Large intestine (tissue), 3 donors: Measurements from ENCODE around the gene PLA2R1. TPM values are rescaled to one million over a fixed set of nuclear protein-coding genes. Genes with fewer than 3 reads are reported as not detected.

Experiments
- DNase-seq, 2 donors: peaks; one replicate each; pipeline versions ENCODE4 v3.0.0 to v3.0.0-alpha.2; 2013
- H3K27ac ChIP-seq: one replicate; pipeline ENCODE4 v1.5.1; 2013; ENCODE audit warnings: low read length
- H3K27me3 ChIP-seq: 2 replicates; pipeline ENCODE4 v1.6.1; 2013; ENCODE audit warnings: low read length; ENCODE audit not compliant: control insufficient read depth, insufficient read depth
- H3K36me3 ChIP-seq: 2 replicates; pipeline ENCODE4 v1.6.1; 2013; ENCODE audit warnings: low read length; ENCODE audit not compliant: control insufficient read depth, insufficient read depth
- H3K4me1 ChIP-seq: one replicate; pipeline ENCODE4 v1.6.1; 2013; ENCODE audit warnings: low read length; ENCODE audit not compliant: control insufficient read depth, insufficient read depth
- H3K4me3 ChIP-seq: one replicate; pipeline ENCODE4 v1.5.1; 2013; ENCODE audit warnings: low read length
- H3K9me3 ChIP-seq: one replicate; pipeline ENCODE4 v1.6.1; 2013; ENCODE audit warnings: mild to moderate bottlenecking, low read depth, low read length, moderate library complexity; ENCODE audit not compliant: control insufficient read depth
- WGBS: methylation state at CpG from one replicate; pipeline ENCODE4 v1.1.5; 2013; ENCODE audit warnings: low lambda C conversion rate; ENCODE audit not compliant: insufficient coverage; 5-methylcytosine and 5-hydroxymethylcytosine counted together
- polyA plus RNA-seq: library from polyadenylated mRNA; unstranded; fragments of 120-200 nt; gene quantifications from one replicate; pipeline ENCODE4 v1.2.1, GENCODE V29; 2013

PLA2R1 gene
- polyA plus RNA-seq, 1 donor: 18.4 TPM

- DNase-seq: no peak
- WGBS: 90% methylated on average over 2 of the region's 4 CpGs
- Histone ChIP-seq H3K4me3 (no peak overlapping the region), H3K27me3 (no peaks in the 10 kb centered on the region), H3K4me1 (no peaks in the 10 kb centered on the region), H3K9me3 (no peaks in the 10 kb centered on the region), H3K36me3 (peaks cover 18% of the 10 kb centered on the region), H3K27ac (no peak overlapping the region)
These were observed 101.0 kb downstream of the PLA2R1 start for GRCh38 chr2:159961451-159961850.

DNA sequence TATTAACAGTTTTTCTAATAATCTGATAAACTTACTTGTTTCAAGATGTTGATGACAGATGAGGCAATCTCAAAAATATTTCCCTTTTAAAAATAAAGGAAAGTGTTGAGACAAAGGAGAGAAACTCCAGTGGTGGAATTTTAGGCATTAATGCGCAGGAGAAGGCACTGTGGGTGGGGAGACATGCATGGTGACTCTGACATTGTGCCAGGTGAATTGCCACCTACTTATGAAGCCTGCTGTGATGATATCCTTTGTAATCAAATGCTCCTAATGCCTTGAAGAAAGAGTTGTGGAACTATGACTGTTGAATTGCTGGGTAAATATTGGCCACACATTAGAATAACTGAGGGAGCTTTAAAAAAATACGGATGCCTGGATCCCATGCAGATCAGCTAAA lies 101.4 kb downstream of the PLA2R1 start:
- H3K9me3 ChIP-seq: no peaks in the 10 kb centered on the region
- no peak overlapping the region for H3K4me3 ChIP-seq
- H3K27ac ChIP-seq: no peak overlapping the region
- WGBS: no CpG with 5 or more reads among the region's 2 CpGs
- H3K36me3 ChIP-seq: peaks cover 18% of the 10 kb centered on the region
- DNase-seq: no peak
- H3K4me1 ChIP-seq: no peaks in the 10 kb centered on the region
- H3K27me3 ChIP-seq: no peaks in the 10 kb centered on the region

DNA sequence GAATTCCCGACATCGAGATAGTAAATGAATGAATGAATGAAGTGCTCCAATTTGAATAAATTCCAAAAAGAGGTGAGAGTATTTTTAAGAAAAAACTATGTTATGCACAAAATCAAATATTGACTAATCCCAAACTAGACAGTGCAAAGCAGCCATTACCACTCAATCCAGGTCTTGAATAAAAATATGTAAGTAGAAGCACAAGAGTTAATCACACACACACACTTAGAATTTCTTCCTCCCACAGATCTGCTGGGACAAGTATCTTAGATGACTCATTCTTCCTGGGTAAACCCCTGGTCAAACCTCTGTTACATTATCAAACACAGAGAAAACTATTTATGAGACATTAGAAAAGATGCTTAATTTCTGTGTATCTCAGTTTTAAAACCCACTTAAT lies 102.0 kb downstream of the PLA2R1 start:
- WGBS: 93% methylated on average over 2 of the region's 2 CpGs
- no peaks in the 10 kb centered on the region for H3K4me1 ChIP-seq
- H3K4me3 ChIP-seq: no peak overlapping the region
- no peak overlapping the region for H3K27ac ChIP-seq
- no peaks in the 10 kb centered on the region for H3K27me3 ChIP-seq
- DNase-seq: no peak
- H3K9me3 ChIP-seq: no peaks in the 10 kb centered on the region
- H3K36me3 ChIP-seq: peaks cover 14% of the 10 kb centered on the region

DNA sequence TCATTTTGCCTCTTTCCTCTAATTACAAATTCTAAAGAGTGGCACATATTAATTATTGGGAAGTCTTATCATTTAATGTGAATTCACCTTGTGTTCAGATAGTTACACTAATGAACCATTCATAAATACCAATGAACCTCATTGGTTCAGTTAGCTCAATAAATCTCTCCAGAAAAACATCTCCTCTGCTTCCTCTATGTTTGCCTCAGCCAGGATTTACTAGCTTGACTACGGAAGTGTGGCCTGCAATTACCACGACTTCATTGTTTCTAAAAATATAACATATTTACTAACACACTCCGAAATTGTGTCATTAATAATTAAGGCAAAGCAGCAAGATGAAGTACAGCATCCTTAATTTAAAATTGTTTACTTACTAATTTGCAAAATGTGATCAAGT lies 103.3 kb downstream of the PLA2R1 start:
- no peak overlapping the region for H3K4me3 ChIP-seq
- no CpG with 5 or more reads among the region's 3 CpGs for WGBS

GRCh38 chr2:159953136-159953823 lies 109.1 kb downstream of the PLA2R1 start:
- no peaks in the 10 kb centered on the region for H3K27me3 ChIP-seq

More for the DNA sequence above, 103.3 kb downstream of the PLA2R1 start:
- Histone ChIP-seq H3K4me1 (no peaks in the 10 kb centered on the region), H3K9me3 (no peaks in the 10 kb centered on the region), H3K27me3 (no peaks in the 10 kb centered on the region), H3K36me3 (peaks cover 13% of the 10 kb centered on the region), H3K27ac (no peak overlapping the region)
- no peak for DNase-seq

DNA sequence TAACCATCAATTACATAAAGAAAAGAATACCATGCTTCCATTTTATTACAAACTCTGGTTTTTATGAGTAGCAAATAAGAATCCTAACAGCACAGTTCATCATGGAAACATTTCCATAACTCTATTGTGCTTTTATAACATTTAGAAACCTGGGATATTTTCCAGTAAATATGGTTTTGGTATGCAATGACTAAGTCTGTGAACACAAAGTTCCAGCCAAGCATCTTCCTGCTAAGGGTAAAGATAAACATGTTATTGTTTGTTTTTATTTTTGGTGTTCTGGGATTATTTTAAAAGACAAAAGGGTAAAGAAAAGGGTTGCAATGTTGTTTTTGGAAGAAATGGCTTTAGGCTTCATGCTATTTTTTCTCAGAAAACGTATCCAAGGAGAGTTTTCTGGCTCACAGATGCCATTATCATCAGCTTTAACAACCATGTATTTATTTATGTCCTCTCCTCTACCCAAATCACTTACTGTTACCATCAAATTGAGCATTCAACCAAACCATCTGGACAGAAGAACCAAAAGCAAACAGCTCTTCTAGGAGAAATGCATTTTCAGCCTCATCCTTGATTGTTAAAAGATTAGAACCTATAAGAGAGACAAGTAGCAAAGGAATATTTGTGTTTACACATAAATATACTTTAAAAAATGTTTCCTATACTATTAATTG lies 116.0 kb downstream of the PLA2R1 start:
- H3K4me3 ChIP-seq: no peak overlapping the region
- H3K27me3 ChIP-seq: no peaks in the 10 kb centered on the region
- WGBS: 80% methylated on average over 1 of the region's 1 CpG
- H3K36me3 ChIP-seq: peaks cover 13% of the 10 kb centered on the region
- no peaks in the 10 kb centered on the region for H3K4me1 ChIP-seq
- no peak overlapping the region for H3K27ac ChIP-seq
- DNase-seq: no peak
- H3K9me3 ChIP-seq: no peaks in the 10 kb centered on the region

More at GRCh38 chr2:159953136-159953823, 109.1 kb downstream of the PLA2R1 start:
- no peak for DNase-seq
- Histone ChIP-seq H3K4me1 (no peaks in the 10 kb centered on the region), H3K27ac (no peak overlapping the region), H3K9me3 (no peaks in the 10 kb centered on the region), H3K4me3 (no peak overlapping the region), H3K36me3 (peaks cover 22% of the 10 kb centered on the region)
- 100% methylated on average over 1 of the region's 2 CpGs for WGBS

- H3K9me3 ChIP-seq: no peaks in the 10 kb centered on the region
- DNase-seq: no peak
- no peak overlapping the region for H3K27ac ChIP-seq
- no peaks in the 10 kb centered on the region for H3K27me3 ChIP-seq
- H3K4me3 ChIP-seq: no peak overlapping the region
- 100% methylated on average over 1 of the region's 2 CpGs for WGBS
- H3K4me1 ChIP-seq: no peaks in the 10 kb centered on the region
- H3K36me3 ChIP-seq: peaks cover 10% of the 10 kb centered on the region
These were observed 117.5 kb downstream of the PLA2R1 start for GRCh38 chr2:159944874-159945273.

DNA sequence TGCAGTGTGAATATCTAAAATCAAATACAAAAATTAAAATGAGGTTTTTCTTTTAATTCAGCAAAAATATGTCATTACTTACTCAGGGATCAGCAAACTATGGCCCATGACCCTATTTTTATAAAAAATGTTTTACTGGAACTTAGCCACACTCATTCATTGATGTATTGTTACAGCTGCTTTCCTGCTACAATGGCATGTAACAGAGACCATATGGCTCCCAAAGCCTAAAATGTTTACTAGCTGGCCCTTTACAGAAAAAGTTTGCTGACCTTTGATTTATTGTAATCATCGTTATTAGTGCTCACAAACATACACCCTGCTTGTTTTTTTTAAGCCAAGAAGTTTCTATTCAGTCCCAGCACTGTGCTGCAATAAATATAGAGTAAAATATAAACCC lies 120.3 kb downstream of the PLA2R1 start:
- no peak for DNase-seq
- Histone ChIP-seq H3K27ac (no peak overlapping the region), H3K4me1 (no peaks in the 10 kb centered on the region), H3K9me3 (no peaks in the 10 kb centered on the region), H3K27me3 (no peaks in the 10 kb centered on the region), H3K36me3 (peaks cover 5% of the 10 kb centered on the region), H3K4me3 (no peak overlapping the region)
- 83% methylated on average over 1 of the region's 1 CpG for WGBS

DNA sequence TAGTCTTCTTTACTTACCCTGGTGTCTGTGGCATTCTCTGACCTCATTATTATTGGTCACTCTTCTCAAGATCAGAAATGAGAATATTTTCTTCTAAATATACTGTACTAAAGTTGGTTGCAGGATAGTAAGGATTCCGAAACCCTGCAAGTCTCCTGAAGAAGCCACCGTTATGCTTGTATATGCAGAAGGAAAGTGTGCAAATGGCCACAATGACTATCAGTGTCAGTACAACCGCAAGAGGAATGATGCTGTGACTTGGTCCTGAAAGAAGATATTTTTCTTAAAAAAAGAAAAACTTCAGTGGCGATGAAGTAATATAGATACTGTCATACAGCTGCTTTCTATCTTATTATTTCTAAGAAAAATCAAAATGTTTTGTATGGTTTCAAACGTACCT lies 120.7 kb downstream of the PLA2R1 start:
- no peaks in the 10 kb centered on the region for H3K27me3 ChIP-seq
- H3K27ac ChIP-seq: no peak overlapping the region
- 100% methylated on average over 1 of the region's 5 CpGs for WGBS
- DNase-seq: no peak
- peaks cover 5% of the 10 kb centered on the region for H3K36me3 ChIP-seq
- no peak overlapping the region for H3K4me3 ChIP-seq
- no peaks in the 10 kb centered on the region for H3K9me3 ChIP-seq
- H3K4me1 ChIP-seq: no peaks in the 10 kb centered on the region

DNA sequence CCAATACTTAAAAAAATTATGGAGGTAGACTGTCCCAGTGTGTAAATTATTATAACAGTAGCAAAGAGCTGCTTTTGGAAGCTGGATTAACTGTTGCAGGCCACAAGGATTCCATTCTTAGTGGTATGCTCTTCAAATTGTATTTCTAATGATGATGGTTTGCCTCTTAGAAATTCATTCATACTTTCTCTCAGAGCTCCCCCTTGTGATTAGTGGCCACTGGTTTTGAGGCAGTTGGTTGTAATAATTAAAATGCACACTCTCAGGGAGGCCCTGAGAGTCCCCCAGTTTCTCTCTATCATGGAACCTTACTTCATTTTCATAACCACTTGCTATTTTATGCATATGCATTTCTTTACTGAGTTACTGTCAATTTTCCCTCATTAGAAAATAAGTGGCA lies 122.5 kb downstream of the PLA2R1 start:
- Histone ChIP-seq H3K36me3 (peaks cover 2% of the 10 kb centered on the region), H3K27me3 (no peaks in the 10 kb centered on the region), H3K4me1 (no peaks in the 10 kb centered on the region), H3K4me3 (no peak overlapping the region), H3K27ac (no peak overlapping the region), H3K9me3 (no peaks in the 10 kb centered on the region)
- DNase-seq: no peak

DNA sequence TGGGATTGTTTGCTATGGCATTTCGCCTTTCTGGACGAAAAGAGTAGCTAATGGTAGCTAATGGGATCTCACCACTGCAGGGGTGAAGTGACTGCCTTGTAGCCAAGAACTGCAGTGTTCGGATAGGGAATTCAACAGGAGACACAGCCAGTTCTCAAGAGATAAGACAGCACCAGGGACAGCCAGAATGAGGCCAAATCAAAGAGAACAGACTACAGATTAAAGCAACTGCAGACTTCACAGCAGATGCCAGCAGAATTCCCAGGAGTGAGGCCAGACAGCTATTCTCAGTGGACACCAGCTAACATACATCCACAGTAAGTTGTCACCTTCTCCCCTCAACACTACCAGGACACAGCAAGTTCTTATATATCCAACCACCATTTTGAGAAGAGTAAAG lies 124.0 kb downstream of the PLA2R1 start:
- no peak for DNase-seq
- Histone ChIP-seq H3K4me1 (no peaks in the 10 kb centered on the region), H3K27me3 (no peaks in the 10 kb centered on the region), H3K36me3 (no peaks in the 10 kb centered on the region), H3K27ac (no peak overlapping the region), H3K4me3 (no peak overlapping the region), H3K9me3 (no peaks in the 10 kb centered on the region)
- WGBS: no CpG with 5 or more reads among the region's 3 CpGs
